AG04449 (cell line): ENCODE data around the gene NUP42.

Experiments used
- CTCF ChIA-PET: fragments of 350-600 bp; formaldehyde crosslinking; extraction: SDS; loops from one replicate; lab custom pipeline; 2021; ENCODE audit warnings: antibody characterized with exemption; lab: Yijun Ruan, JAX
- POLR2A ChIA-PET: fragments of 400-600, 350-600 bp; formaldehyde crosslinking; extraction: SDS; loops from one replicate; lab custom pipeline; 2020; ENCODE audit warnings: antibody characterized with exemption, inconsistent platforms; lab: Yijun Ruan, JAX
- DNase-seq: peaks from one replicate; pipeline ENCODE4 v3.0.0-alpha.2; 2010; ENCODE audit warnings: low read depth, low spot score
- H3K4me3 ChIP-seq: 2 replicates; pipeline ENCODE4 v1.5.1; 2011; ENCODE audit warnings: low read depth, mild to moderate bottlenecking, control low read depth, low read length
- CTCF ChIP-seq: IDR thresholded peaks from one replicate; pipeline ENCODE4 v1.5.1; 2011; ENCODE audit warnings: mild to moderate bottlenecking, moderate library complexity, low read length, control low read depth, inconsistent platforms; ENCODE audit not compliant: insufficient read depth; ENCODE audit errors: missing control alignments

NUP42 gene

GRCh38 chr7:23181684-23182553, at the start of gene NUP42:
NUP42 (plus strand) TSS chr7:23182048; CDS start chr7:23182086, 38 bp downstream.
- CTCF ChIA-PET = interaction anchor here (0.6 to 5.6 kb wide), 7 partner anchors 16 to 621 kb away, joined by 3 to 54 read pairs (median 3); no protein-coding TSS in a partner anchor
- TF ChIP-seq CTCF = no peak
- DNase-seq = peak; percentile 96
- H3K4me3 ChIP-seq = peak within 1 kb of the TSS; percentile 97
- POLR2A ChIA-PET = no interaction called here

- ChIA-PET POLR2A (no interaction called here), CTCF (no interaction called here)
- no peak overlapping the region for H3K4me3 ChIP-seq
Measured at GRCh38 chr7:23133797-23134196, 48.1 kb upstream of the NUP42 start.

GRCh38 chr7:23135755-23136154, 46.1 kb upstream of the NUP42 start:
- no peak for DNase-seq
- CTCF ChIA-PET = no interaction called here
- POLR2A ChIA-PET = no interaction called here
- no peak overlapping the region for H3K4me3 ChIP-seq
- TF ChIP-seq CTCF = no peak

More at GRCh38 chr7:23133797-23134196, 48.1 kb upstream of the NUP42 start:
- DNase-seq = no peak
- no peak for TF ChIP-seq CTCF

GRCh38 chr7:23136216-23136615, 45.6 kb upstream of the NUP42 start:
- H3K4me3 ChIP-seq = no peak overlapping the region
- ChIA-PET CTCF (interaction anchor here (1.0 kb wide), 1 partner anchor 30 kb away, joined by 3 read pairs; no protein-coding TSS in a partner anchor), POLR2A (no interaction called here)
- DNase-seq = peak; percentile 28
- no peak for TF ChIP-seq CTCF

GRCh38 chr7:23157679-23158078, 24.2 kb upstream of the NUP42 start:
- TF ChIP-seq CTCF = no peak
- DNase-seq = no peak
- H3K4me3 ChIP-seq = no peak overlapping the region
- POLR2A ChIA-PET = no interaction called here
- CTCF ChIA-PET = interaction anchor here (1.5 kb wide), 1 partner anchor 11 kb away, joined by 4 read pairs; no protein-coding TSS in a partner anchor

GRCh38 chr7:23158546-23158945, 23.3 kb upstream of the NUP42 start:
- POLR2A ChIA-PET = no interaction called here
- TF ChIP-seq CTCF = no peak
- no peak for DNase-seq
- CTCF ChIA-PET = no interaction called here
- H3K4me3 ChIP-seq = no peak overlapping the region
